ENCODE data around the gene AADAT.
"Not testable (repeated sequence)": the region's sequence is repeated elsewhere in the genome, so short reads cannot be mapped to it uniquely, and the experiment has no call there.

Gene AADAT

GRCh38 chr4:170088716-170089115, 1.0 kb downstream of the AADAT start:
- no peak for DNase-seq

GRCh38 chr4:170087163-170087700, 2.5 kb downstream of the AADAT start:
- DNase-seq = no peak

GRCh38 chr4:170083541-170083940, 6.2 kb downstream of the AADAT start:
- no peak for DNase-seq

- no peak for DNase-seq
Measured at GRCh38 chr4:170080496-170080895, 9.3 kb downstream of the AADAT start.

GRCh38 chr4:170079981-170080380, 9.8 kb downstream of the AADAT start:
- no peak for DNase-seq

GRCh38 chr4:170071196-170071595, 18.6 kb downstream of the AADAT start:
- no peak for DNase-seq

GRCh38 chr4:170068438-170069128, 21.2 kb downstream of the AADAT start:
- no peak for DNase-seq

GRCh38 chr4:170059421-170059820, 30.3 kb downstream of the AADAT start:
- no peak for DNase-seq

- DNase-seq = no peak
Measured at GRCh38 chr4:170058826-170059225, 30.9 kb downstream of the AADAT start.

GRCh38 chr4:170057866-170058265, 31.9 kb downstream of the AADAT start:
- no peak for DNase-seq

- DNase-seq = no peak
Measured at GRCh38 chr4:170052919-170053318, 36.8 kb downstream of the AADAT start.

- no peak for DNase-seq
Measured at GRCh38 chr4:170051402-170051801, 38.4 kb downstream of the AADAT start.

GRCh38 chr4:170049766-170050165, 40.0 kb downstream of the AADAT start:
- no peak for DNase-seq

- DNase-seq = peak; percentile 61 to 65
Measured at GRCh38 chr4:170047771-170048354, 41.9 kb downstream of the AADAT start.

GRCh38 chr4:170046156-170046555, 43.6 kb downstream of the AADAT start:
- not testable (repeated sequence) for DNase-seq

- DNase-seq = no peak
Measured at GRCh38 chr4:170040031-170040680, 49.6 kb downstream of the AADAT start.

- DNase-seq = no peak
Measured at GRCh38 chr4:170038769-170039168, 51.0 kb downstream of the AADAT start.

GRCh38 chr4:170038232-170038631, 51.5 kb downstream of the AADAT start:
- no peak for DNase-seq

- DNase-seq = no peak
Measured at GRCh38 chr4:170037481-170037880, 52.3 kb downstream of the AADAT start.

GRCh38 chr4:170035845-170036244, 53.9 kb downstream of the AADAT start:
- DNase-seq = no peak

GRCh38 chr4:170035231-170035630, 54.5 kb downstream of the AADAT start:
- no peak for DNase-seq

- DNase-seq = no peak
Measured at GRCh38 chr4:170033999-170034398, 55.8 kb downstream of the AADAT start.

GRCh38 chr4:170030121-170030520, 59.6 kb downstream of the AADAT start:
- DNase-seq = no peak
